WTC11 (cell line): Measurements from ENCODE around the gene GALNT18.

Experiments
- CREM ChIP-seq: sonication (generic); formaldehyde crosslinking; IDR thresholded peaks from 2 replicates; pipeline ENCODE4 v1.8.1; 2022; ENCODE audit warnings: mild to moderate bottlenecking, missing genetic modification reagents, moderate library complexity
- CTCF ChIP-seq: fragments of 200-600 bp; IDR thresholded peaks from 2 replicates; pipeline ENCODE4 v1.8.0; 2022; ENCODE audit warnings: antibody characterized with exemption
- IRF2 ChIP-seq: sonication (generic); formaldehyde crosslinking; IDR thresholded peaks from 2 replicates; pipeline ENCODE4 v1.8.0; 2022; ENCODE audit warnings: low read depth, missing genetic modification reagents, borderline replicate concordance
- ZNF232 ChIP-seq: sonication (generic); formaldehyde crosslinking; IDR thresholded peaks from 2 replicates; pipeline ENCODE4 v1.8.0; 2022; ENCODE audit warnings: mild to moderate bottlenecking, missing genetic modification reagents
- ZNF317 ChIP-seq: sonication (generic); formaldehyde crosslinking; IDR thresholded peaks from 2 replicates; pipeline ENCODE4 v1.8.1; 2023; ENCODE audit warnings: low read depth, mild to moderate bottlenecking, moderate library complexity, missing genetic modification reagents, borderline replicate concordance

- TF ChIP-seq ZNF317 (CRISPR knock-in tag): no peak
- TF ChIP-seq CTCF: no peak
- TF ChIP-seq CREM: no peak
- TF ChIP-seq IRF2 (CRISPR knock-in tag): no peak
- TF ChIP-seq ZNF232: no peak
Observed at GRCh38 chr11:11380340-11380739, 241.5 kb downstream of the GALNT18 start.
